OCI-LY1 (cell line): ENCODE data around the gene KRT3.

Experiments
- EZH2 ChIP-seq: fragments of 200-600 bp; sonication (generic), shearing (Covaris generic); IDR thresholded peaks from 2 replicates; pipeline ENCODE4 v1.8.0; 2017; ENCODE audit warnings: borderline replicate concordance, mixed run types, mild to moderate bottlenecking, antibody characterized with exemption, low read length, moderate library complexity, mixed read lengths
- TF ChIP-seq, protein P1 (sequence below): fragments of 200-600 bp; sonication (generic), shearing (Covaris generic); IDR thresholded peaks from 2 replicates; pipeline ENCODE4 v1.5.1; 2017; ENCODE audit warnings: mild to moderate bottlenecking, antibody characterized with exemption, low read length, moderate library complexity, mixed read lengths

DNA sequence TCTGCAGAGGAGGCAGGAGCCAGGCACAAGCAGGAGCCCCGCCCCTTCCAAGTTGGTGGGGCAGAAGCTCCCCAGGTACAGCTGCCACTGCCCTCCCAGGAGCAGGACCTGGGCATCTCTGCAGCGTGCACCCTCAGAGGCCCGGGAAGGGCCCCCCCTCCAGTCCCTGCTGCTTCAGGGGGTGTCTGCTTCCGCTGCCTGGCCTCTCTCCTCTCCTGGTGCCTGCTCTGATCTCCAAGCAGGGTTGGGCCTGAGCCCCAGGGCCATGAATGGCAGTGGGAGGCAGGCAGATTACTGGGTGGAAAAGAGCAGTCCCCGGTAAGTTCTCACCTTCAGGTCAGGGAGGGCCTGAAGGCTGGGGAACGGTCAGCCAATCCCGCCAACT lies 53.7 kb downstream of the KRT3 start:
- TF ChIP-seq, protein P1, sequence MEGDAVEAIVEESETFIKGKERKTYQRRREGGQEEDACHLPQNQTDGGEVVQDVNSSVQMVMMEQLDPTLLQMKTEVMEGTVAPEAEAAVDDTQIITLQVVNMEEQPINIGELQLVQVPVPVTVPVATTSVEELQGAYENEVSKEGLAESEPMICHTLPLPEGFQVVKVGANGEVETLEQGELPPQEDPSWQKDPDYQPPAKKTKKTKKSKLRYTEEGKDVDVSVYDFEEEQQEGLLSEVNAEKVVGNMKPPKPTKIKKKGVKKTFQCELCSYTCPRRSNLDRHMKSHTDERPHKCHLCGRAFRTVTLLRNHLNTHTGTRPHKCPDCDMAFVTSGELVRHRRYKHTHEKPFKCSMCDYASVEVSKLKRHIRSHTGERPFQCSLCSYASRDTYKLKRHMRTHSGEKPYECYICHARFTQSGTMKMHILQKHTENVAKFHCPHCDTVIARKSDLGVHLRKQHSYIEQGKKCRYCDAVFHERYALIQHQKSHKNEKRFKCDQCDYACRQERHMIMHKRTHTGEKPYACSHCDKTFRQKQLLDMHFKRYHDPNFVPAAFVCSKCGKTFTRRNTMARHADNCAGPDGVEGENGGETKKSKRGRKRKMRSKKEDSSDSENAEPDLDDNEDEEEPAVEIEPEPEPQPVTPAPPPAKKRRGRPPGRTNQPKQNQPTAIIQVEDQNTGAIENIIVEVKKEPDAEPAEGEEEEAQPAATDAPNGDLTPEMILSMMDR: no peak
- TF ChIP-seq EZH2: no peak
